GM21423 (cell line): Measurements from ENCODE around the gene HSPA5.
"Not testable (repeated sequence)": the region's sequence is repeated elsewhere in the genome, so short reads cannot be mapped to it uniquely, and the experiment has no call there.

Source experiments
- ATAC-seq: cut with Tn5 transposase; IDR thresholded peaks from one replicate; pipeline ENCODE4 v1.9.1; 2021; ENCODE audit warnings: mild to moderate bottlenecking, moderate library complexity; ENCODE audit not compliant: unreplicated experiment

The HSPA5 gene

DNA sequence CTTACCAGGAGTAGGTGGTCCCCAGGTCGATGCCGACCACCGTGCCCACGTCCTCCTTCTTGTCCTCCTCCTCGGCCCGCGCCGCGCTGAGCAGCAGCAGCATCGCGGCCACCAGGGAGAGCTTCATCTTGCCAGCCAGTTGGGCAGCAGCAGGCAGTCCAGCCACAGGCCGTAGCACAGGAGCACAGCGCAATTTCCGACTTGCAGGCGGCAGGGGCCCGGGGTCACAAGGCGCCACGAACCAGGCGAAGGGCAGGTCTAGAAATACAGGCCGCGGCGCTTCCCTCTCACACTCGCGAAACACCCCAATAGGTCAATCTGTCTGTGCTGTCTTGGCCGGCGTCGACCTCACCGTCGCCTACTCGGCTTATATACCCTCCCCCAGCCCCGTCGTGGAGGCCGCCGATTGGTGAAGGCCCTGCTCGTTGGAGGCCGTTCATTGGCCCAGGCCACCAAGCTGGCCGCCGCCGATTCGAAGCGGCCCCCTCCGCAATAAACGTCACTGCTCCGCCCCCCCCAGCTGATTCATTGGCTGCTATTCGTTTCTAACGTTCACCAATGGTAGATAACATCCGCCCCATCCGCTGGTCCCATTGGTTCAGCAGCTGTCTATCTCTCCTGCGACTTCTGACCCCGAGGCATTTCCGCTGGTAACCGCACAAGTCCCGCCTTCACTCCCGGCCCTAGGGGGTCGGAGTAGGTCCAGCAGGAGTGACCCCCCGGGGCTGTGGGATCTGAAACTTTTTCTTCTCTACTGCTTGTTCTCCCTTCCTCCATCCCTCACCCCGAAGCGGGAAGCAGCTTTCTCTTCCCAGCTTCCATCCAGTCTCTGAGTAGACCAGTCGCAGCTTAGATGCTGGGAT lies at the start of gene HSPA5:
Gene HSPA5 (minus strand): TSS at position 344 of the 863 bp plus-strand sequence. CDS start 217 bp downstream, at position 127.
- ATAC-seq, result peak; percentile 94

DNA sequence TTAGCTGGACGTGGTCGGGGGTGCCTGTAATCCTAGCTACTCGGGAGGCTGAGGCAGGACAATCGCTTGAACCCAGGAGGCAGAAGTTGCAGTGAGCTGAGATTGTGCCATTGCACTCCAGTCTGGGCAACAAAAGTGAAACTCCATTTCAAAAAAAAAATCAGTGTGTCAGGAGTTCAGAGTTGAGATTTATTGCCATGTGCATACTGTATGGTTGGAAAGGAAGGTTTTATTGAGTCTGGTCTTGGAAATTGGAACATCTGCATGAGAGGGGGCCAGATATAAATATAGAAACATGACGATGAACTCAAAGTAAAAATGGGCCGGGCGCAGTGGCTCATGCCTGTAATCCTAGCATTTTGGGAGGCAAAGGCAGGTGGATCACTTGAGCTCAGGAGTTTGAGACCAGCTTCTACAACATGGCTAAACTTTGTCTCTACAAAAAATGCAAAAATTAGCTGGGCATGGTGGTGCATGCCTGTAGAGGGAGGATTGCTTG lies 45.8 kb upstream of the HSPA5 start:
- not testable (repeated sequence) for ATAC-seq

DNA sequence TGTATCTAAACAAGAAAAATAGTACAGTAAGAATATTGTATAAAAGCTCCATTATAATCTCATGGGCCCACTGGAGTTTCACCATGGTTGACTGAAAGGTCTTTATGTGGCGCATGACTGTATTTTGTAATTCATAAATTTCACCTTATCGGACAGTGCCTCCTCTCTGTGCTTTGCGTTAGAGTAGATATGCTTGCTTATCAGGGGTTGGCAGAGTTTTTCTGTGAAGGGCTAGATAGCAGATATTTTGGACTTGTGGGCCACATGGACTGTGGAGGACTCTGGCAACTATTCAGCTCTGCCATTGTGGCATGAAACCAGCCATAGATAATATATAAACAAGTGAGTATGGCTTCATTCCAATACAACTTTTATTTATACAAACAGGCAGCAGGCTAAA lies 43.7 kb upstream of the HSPA5 start:
- ATAC-seq, result no peak

DNA sequence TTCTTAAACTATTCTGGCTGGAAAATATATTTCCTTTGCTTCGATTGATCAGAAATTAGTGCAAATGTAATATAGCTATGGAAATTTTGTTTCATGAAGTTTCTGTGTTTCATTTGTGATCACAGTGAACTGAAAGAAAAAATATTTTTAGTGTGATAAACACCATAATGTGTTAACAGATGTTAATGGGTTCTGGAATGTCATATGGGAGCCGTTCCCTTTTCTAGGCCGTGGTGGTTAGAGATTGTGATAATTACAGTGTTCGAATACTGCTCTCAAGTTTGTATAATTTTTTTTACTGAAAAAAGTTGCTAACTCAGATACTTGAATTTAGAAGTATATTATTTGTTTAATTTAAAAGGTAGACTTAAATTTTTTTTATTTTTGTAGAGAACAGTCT lies 39.8 kb upstream of the HSPA5 start:
- ATAC-seq, result no peak

DNA sequence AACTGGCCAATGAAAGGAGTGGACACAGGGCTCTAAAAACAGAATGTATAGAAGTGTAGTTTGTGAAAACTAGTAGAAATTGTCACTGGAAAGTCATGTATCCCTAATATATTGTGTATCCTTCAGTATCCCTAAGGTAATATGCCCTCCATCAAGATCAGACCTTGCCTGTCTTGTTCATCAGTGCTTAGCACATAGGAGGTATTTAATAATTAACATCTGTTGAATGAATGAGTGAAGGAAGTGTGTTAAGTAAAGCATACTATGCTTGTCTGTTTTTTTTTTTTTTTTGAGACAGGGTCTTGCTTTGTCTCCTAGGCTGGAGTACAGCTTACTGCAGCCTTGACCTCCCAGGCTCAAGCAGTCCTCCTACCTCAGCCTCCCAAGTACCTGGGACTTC lies 36.3 kb upstream of the HSPA5 start:
- ATAC-seq, result no peak

DNA sequence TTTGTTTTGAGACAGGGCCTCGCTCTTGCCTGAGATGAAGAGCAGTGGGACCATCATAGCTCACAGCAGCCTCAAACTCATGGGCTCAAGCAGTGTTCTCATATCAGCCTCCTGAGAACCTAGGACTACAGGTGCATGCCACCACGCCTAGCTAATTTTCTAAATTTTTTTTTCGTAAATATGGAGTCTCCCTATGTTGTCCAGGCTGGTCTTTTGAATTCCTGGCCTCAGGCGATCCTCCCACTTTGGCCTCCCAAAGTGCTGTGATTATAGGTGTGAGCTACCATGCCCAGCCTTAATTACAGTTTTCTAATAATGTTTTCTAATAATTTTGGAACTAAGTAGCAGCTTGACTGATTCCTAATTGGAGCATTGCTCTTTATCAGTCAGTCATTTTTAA lies 35.6 kb upstream of the HSPA5 start:
- ATAC-seq, result no peak

DNA sequence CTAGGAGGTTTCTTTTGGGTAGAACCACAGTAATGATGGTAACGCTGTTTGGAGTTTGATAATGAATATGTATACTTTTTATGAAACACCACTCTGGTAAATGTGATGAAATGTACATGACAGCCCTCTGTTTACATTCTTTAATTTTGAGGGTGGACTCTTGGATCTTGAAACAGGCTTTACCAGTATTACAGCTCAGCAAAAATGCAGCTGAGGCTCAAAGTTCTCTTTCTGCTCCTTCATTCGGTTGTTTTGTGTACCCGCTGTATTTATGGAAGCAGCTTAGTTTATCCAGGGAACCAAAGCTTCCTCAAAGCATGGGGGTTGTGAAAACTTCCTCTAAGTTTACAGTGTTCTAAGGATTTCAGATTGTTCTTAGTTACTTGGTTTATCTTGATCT lies 31.6 kb upstream of the HSPA5 start:
- ATAC-seq, result no peak

DNA sequence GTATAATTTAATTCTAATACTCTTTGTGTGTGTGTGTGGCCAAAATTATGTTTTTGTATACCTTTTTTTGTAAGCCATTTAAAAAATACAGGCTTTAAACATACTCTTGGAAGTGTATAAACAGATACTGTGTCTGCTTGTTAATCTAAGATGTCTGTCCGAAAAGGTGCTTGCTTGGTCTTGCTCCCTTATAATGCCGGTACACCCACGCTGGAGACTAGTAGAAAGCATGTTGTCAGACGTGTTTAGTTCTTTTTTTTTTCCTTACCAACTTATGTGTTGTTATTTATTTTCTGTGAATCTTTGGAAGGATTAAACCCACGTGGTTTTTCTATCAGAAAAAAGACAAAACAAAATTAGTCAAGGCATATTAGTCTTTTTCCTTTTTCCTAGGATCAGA lies 29.9 kb upstream of the HSPA5 start:
- no peak for ATAC-seq

DNA sequence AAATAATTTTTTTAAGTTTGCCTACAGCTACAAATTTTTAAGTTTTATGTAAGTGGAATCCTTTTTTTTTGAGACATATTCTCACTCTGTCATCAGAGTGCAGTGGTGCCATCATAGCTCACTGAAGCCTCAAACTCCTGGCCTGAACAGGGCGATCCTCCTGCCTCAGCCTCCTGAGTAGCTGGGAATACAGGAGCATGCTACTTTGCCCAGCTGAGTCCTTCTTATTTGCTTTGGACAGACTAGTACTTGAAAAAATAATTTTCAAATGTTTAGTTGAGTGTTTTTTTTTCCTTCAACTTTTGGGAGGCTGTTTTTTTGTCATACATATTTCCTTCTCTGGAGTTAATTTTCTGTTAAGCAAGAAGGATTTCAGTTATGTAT lies 27.9 kb upstream of the HSPA5 start:
- no peak for ATAC-seq

DNA sequence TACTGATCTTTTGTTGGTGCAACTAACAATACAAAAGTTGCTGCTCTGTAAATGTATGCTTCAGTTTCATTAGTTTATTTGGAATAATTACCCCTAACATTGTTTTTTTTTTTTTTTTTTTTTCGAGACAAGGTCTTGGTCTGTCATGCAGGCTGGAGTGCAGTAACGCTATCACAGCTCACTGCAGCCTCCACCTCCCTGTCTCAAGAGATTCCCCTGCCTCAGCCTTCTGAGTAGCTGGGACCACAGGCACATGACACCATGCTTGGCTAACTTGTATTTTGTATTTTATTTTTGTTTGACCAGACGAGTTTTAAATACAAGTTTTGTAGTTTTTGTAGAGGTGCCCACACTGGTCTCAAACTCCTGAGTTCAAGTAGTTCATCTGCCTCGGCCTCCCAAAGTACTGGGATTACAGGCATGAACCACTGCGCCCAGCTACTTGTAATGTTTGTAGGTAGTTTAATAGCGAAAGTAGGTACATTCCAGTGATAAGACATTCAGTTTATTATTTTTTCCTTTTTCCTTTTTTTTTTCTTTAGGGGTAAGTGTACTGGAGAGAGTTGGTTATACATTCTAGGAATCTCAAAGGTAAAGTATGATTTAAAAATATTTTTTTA lies 27.4 kb upstream of the HSPA5 start:
- no peak for ATAC-seq

DNA sequence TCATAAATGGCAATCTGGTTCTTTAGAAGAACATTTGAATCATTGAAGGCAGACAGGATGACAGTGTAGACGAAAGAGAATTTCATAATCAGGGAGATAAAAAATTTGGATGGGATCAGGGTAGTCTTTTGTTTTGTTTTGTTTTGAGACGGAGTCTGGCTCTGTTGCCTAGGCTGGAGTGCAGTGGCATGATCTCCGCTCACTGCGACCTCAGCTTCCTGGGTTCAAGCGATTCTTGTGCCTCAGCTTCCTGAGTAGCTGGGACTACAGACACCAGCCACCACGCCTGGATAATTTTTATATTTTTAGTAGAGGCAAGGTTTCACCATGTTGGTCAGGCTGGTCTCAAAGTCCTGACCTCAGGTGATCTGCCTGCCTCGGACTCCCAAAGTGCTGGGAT lies 22.9 kb upstream of the HSPA5 start:
- not testable (repeated sequence) for ATAC-seq

DNA sequence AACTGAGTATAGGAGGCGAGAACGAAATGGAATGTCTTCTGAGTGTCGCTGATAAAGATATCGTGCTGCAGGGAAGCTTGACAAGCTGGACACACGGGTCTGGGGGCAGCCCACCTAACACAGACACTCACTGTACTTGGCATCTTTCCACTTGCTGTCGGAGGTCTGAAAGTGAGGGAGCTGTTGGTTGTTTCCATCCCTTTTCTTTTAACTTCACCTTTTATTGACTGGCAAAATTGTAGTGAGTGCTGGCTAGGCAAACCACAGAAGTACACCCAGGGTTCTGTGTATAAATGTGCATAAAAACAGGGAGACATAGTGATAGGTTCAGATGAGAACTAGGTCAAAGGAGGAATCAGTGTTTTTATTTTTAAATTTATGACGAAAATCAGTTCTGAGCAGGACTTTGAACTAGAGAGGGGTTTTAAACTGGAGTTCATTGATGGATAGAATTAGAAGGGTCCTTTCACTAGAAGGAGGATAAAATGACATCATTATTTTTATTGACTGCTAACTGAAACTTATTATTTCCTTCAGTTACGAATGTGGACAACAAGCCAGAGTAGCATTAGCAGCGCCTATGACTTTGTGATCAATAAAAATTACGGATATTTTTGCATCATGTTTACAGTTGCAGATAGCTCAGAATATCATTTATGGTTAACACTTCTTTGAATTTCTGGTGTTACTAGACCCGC lies 21.3 kb upstream of the HSPA5 start:
- ATAC-seq, result peak; percentile 4

DNA sequence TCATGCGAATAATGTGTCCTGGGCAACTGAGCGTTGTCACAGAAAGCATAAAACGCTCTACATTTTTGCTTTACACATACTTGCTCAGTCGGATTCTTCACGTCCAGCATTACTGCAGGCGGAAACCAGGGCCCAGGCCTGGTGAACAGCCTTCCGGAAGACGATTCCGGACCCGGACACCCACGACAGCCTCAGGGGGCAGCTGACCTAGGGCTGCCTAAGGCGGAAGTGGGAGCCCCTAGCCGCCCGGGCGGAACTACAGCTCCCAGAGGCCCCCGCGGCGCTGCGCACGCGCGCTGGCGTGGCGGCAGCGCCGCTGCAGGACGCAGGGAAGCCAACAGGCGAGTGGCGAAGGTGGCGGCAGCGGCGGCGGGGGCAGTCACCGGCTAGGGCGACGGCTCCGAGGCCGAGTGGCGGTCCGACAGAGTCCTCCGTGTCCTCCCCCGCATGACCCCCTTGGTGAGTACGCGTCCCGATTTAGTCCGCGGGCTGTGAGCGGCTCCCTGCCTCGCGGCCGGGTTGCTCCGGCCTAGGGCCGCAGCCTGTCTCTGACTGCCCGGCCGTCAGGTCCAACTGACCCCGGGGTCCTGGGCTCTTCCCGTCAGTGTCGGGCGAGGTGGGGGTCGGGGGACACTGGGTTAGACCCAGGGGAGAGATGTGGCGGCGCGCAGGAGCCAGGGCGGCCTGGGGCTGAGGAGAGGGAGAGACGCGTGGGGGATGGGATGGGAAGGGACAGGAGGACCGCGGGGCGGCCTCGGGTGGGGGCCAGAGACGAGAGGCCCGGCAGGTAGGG lies 20.6 kb upstream of the HSPA5 start, which contains the start of gene GAPVD1:
Gene GAPVD1 (plus strand): TSS at position 326 of the 793 bp plus-strand sequence. CDS start 37,096 bp downstream, outside the sequence.
- ATAC-seq, result peak; percentile 93

DNA sequence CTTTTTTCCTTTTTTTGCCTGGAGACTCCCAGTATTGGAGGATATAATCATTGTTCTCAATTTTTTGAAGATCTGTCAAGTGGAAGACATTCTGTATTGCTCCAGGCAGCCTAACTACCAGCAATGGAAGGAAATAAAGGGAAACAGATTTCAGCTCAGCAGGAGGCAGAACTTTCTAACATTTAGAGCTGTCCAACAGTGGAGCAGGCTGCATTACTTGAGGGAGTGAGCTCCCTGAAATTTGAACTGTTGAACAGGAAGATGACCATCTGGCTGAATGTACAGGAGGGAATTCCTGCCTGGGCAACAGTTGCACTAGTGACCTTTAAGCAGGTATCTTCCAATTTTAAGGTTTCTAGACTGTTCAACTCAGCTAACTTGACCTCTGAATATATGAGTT lies 19.4 kb upstream of the HSPA5 start:
- no peak for ATAC-seq

DNA sequence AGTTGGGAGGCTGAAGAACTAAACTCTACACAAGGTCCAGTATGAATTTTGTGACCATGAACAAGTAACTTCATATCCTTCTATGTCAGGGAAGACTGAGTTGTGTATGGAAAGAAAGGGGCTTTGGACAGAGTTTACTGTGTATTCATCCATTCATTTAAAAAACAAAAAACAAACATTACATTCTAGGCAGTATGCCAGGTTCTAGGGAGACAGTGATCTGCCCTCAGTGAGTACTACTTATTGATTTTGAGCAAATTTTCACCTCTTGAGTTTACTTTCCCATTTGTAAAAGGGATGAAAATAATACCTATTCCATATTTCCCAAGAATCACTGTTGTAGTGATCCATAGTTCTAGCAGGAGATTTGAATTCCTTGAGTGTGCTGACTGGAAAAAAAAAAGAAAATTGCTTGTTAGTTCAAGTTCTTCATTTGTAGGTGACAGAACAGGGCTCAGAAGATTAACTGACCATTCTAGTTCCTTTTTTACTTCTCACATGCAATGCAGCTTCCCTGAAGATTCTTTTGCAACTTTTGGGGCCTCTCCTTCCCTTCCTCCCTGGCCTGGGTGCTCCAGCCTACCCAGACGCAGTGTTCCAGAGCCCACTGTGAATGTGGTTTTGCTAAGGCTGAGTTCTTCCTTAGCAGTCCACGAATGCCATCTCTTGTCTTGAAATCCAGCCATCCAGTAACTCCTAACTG lies 17.8 kb upstream of the HSPA5 start:
- ATAC-seq, result no peak

DNA sequence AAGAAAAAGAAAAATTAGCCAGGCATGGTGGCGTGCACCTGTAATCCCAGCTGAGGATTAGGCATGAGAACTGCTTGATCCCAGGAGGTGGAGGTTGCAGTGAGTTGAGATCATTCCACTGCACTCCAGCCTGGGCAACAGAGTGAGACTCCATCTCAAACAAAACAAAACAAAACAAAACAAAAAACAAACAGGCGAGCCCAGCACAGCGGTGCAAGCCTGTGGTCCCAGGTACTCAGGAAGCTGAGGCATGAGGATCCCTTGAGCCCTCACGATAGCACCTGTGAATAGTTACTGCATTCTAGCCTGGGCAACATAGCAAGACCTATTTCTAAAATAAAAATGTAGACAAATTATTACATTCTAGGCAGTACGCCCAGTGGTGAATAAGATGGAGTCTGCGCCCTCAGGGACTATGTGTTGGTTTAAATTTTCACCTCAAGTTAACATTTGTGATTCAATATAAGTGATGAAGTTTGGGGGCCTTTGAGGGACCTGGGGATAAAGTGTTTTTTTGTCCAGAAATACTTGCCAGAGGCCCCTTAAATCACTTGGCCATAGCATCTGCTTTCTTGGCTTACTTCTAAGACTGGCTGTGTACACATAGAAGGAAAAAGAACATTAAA lies 17.1 kb upstream of the HSPA5 start:
- no peak for ATAC-seq

DNA sequence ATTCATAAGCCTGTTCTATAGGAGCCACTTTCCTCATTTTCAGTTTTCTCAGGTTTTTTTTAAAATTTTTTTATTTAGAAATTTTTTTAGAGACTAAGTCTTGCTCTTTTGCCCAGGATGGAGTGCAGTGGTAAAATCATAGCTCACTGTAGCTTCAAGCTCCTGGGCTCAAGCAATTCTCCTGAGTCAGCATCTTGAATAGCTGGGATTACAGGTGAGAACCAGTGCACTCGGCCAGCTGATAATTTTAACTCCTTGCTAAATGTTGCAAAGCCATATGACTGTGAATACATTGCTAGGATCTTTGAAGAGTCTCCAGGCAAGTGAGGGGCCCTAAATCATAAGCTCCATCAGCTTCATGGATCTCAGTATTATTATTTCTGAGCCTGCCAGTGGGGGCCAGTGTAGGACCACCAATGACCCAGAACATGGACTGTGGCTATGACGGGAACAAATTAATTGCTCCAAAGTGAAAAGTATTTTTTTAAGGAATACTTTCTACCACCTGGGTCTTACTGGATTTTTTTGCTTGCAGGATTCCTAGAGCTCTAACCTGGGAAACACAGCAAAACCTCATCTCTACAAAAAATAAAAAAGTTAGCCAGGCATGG lies 14.7 kb upstream of the HSPA5 start:
- no peak for ATAC-seq

DNA sequence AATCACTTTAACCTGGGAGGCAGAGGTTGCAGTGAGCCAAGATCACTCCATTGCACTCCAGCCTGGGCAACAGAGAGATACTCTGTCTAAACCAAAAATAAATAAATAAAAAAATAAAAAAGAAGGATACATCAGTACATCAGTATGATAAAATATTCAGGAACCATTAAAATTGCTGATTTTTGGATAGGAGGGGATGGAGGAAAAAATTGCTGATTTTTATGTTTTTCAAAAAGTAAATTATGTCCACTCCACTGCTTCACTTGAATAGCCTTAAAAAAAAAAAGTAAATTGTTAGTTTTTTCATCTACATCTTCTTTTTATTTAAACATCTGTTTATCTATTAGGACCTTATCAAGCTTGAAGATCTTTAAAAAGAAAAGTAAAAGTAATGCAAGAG lies 13.1 kb upstream of the HSPA5 start:
- no peak for ATAC-seq

DNA sequence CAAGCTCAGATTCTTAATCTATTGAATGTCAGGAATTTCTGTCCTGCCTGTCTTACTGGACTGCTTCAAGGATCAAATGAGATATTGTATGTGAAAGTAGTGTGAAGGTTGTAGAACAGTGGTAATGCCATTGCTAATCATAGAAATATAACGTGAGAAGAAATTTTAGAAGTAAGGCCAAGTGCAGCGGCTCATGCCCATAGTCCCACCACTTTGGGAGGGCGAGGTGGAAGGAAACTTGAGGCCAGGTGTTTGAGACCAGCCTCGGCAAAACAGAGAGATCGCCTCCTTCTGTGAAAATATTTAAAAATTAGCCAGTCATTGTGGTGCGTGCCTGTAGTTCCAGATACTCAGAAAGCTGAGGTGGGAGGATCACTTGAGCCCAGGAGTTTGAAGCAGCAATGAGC lies 5.1 kb upstream of the HSPA5 start:
- ATAC-seq, result no peak
